Gastrocnemius medialis (tissue), 4 donors: ENCODE results near the gene OR6F1. TPM values are rescaled to one million over a fixed set of nuclear protein-coding genes. Genes with fewer than 3 reads are reported as not detected.
"Not testable (repeated sequence)": the region's sequence is repeated elsewhere in the genome, so short reads cannot be mapped to it uniquely, and the experiment has no call there.

ENCODE experiments used
- ATAC-seq, 2 donors: fragments of 150-250 bp; one replicate each; pipeline ENCODE4 v1.9.1; 2016
- DNase-seq, 2 donors: peaks; one replicate each; pipeline ENCODE4 v3.0.0-alpha.2; 2019
- H3K27ac ChIP-seq, 4 donors: fragments of 200-600 bp; sonication (generic); 1 replicate in 1 of 4; 2 replicates in 3 of 4; pipeline ENCODE4 v1.5.1; 2016 to 2018; ENCODE audit warnings: mild to moderate bottlenecking in 2 of 4, moderate library complexity in 1 of 4
- H3K27me3 ChIP-seq, 3 donors: fragments of 200-600 bp; sonication (generic) in 2 of 3; 1 replicate in 1 of 3; 2 replicates in 2 of 3; pipeline versions ENCODE4 v1.5.1 to v1.6.0; 2016 to 2019; ENCODE audit warnings: mild to moderate bottlenecking in 1 of 3, moderate library complexity in 1 of 3
- H3K36me3 ChIP-seq, 2 donors: fragments of 200-600 bp; sonication (generic) in 1 of 2; one replicate each; pipeline ENCODE4 v1.5.1; 2017 to 2018
- H3K4me1 ChIP-seq, 2 donors: fragments of 200-600 bp; sonication (generic) in 1 of 2; one replicate each; pipeline ENCODE4 v1.5.1; 2016 to 2017; ENCODE audit warnings: mild to moderate bottlenecking in 2 of 2
- H3K4me3 ChIP-seq, 4 donors: fragments of 200-600 bp; sonication (generic) in 3 of 4; 1 replicate in 1 of 4; 2 replicates in 3 of 4; pipeline ENCODE4 v1.5.1; 2016 to 2019; ENCODE audit warnings: mild to moderate bottlenecking in 2 of 4
- H3K9me3 ChIP-seq, 3 donors: fragments of 200-600 bp; sonication (generic) in 2 of 3; 1 replicate in 1 of 3; 2 replicates in 2 of 3; pipeline ENCODE4 v1.5.1; 2016 to 2019
- POLR2A ChIP-seq, 2 donors: fragments of 450-650 bp; IDR thresholded peaks; one replicate each; pipeline ENCODE4 v1.6.1; 2017; ENCODE audit warnings: antibody characterized with exemption in 2 of 2, mild to moderate bottlenecking in 2 of 2, moderate library complexity in 2 of 2
- in situ Hi-C, 4 donors: fragments of 200-750 bp; cut with MboI; loops; one replicate each; pipeline versions ENCODE4 v1.15.0 to v1.8.0; 2017; ENCODE audit warnings: low sequenced_read_pairs in 4 of 4
- intact Hi-C: fragments of 100-400 bp; cut with DNase I; formaldehyde crosslinking; loops from one replicate; pipeline ENCODE4 v1.15.1; 2023; ENCODE audit warnings: low total_unique reads
- total RNA-seq, 4 donors: library from RNA; depleted of rRNA; stranded (reverse); fragments of >200 nt; gene quantifications; one replicate each; pipeline versions ENCODE4 v1.1.0 to v1.2.3, GENCODE V29; 2016
- TF ChIP-seq, protein P1 (sequence below), 5 experiments: fragments of 450-650 bp in 3 of 5; fragments of 200-600 bp in 2 of 5; sonication (generic) in 2 of 5; IDR thresholded peaks in 4 of 5; conservative IDR thresholded peaks in 1 of 5; 1 replicate in 4 of 5; 2 replicates in 1 of 5; pipeline ENCODE4 v1.5.1; 2016 to 2019; ENCODE audit warnings: antibody characterized with exemption in 5 of 5, mild to moderate bottlenecking in 3 of 5, moderate library complexity in 3 of 5

OR6F1 gene
- total RNA-seq = not detected

DNA sequence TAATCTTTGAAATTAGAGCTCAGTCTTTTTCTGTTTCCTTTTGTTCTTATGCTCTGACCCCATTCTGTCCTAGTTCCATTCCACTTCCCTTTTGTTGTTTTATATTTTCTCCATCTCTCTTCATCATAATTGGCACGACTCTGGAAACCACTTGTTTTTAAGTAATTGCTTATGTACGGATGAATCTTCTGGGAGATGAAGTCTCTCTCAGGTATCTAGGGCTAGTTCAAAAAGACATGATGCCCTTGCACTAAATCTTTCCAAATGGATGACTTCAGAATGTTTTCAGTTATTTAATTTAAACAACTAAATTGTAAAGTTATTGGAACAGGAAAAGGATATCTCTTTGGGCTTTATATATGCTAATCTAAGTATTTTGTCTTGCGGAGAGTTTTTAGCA lies at the start of gene OR6F1:
Gene OR6F1 (minus strand): TSS at position 101 of the 400 bp plus-strand sequence. CDS start 3,891 bp downstream, outside the sequence.
- intact Hi-C loops = no loop called here
- H3K9me3 ChIP-seq = no peaks in the 10 kb centered on the region
- H3K4me3 ChIP-seq = no peak within 1 kb of the TSS
- in situ Hi-C loops = no loop called here
- TF ChIP-seq, protein P1, sequence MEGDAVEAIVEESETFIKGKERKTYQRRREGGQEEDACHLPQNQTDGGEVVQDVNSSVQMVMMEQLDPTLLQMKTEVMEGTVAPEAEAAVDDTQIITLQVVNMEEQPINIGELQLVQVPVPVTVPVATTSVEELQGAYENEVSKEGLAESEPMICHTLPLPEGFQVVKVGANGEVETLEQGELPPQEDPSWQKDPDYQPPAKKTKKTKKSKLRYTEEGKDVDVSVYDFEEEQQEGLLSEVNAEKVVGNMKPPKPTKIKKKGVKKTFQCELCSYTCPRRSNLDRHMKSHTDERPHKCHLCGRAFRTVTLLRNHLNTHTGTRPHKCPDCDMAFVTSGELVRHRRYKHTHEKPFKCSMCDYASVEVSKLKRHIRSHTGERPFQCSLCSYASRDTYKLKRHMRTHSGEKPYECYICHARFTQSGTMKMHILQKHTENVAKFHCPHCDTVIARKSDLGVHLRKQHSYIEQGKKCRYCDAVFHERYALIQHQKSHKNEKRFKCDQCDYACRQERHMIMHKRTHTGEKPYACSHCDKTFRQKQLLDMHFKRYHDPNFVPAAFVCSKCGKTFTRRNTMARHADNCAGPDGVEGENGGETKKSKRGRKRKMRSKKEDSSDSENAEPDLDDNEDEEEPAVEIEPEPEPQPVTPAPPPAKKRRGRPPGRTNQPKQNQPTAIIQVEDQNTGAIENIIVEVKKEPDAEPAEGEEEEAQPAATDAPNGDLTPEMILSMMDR (IDR thresholded peaks at IDR 0.05 in 4 of 5, conservative IDR thresholded peaks at IDR 0.05 in 1 of 5) = no peak
- no peak for TF ChIP-seq POLR2A (IDR thresholded peaks at IDR 0.05)
- no peaks in the 10 kb centered on the region for H3K4me1 ChIP-seq
- H3K27ac ChIP-seq = no peak within 1 kb of the TSS
- no peak for ATAC-seq
- H3K27me3 ChIP-seq = no peaks in the 10 kb centered on the region
- no peak for DNase-seq
- no peaks in the 10 kb centered on the region for H3K36me3 ChIP-seq

DNA sequence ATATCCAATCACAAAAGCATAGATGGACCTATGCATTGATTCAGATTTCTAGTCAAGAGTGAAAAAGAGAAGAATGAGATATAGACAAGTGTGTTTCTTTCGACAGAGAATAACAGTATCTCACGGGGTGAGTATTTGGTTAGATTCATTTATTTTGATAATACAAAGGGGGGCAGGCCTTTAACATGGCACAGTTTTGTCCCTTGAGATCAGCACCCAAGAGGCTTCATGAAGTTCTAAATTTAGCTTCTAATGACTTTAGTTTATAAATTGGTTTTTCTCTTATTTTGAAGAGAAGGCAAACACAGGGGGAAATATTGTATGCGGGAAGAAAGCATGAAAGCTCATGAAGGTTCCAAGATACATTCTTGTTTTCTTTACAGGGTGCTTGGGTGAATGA lies 44.0 kb upstream of the OR6F1 start, which contains the start of gene OR1C1:
Gene OR1C1 (minus strand): TSS at position 101 of the 400 bp plus-strand sequence. CDS start 2,150 bp downstream, outside the sequence.
- H3K9me3 ChIP-seq = no peaks in the 10 kb centered on the region
- H3K36me3 ChIP-seq = no peaks in the 10 kb centered on the region
- no peak within 1 kb of the TSS for H3K27ac ChIP-seq
- intact Hi-C loops (no loop called here), in situ Hi-C loops (no loop called here)
- no peaks in the 10 kb centered on the region for H3K27me3 ChIP-seq
- H3K4me1 ChIP-seq = no peaks in the 10 kb centered on the region
- no peak within 1 kb of the TSS for H3K4me3 ChIP-seq
- no peak for ATAC-seq
- TF ChIP-seq POLR2A (IDR thresholded peaks at IDR 0.05) = no peak
- TF ChIP-seq, protein P1 (IDR thresholded peaks at IDR 0.05 in 4 of 5, conservative IDR thresholded peaks at IDR 0.05 in 1 of 5) = no peak
- no peak for DNase-seq

DNA sequence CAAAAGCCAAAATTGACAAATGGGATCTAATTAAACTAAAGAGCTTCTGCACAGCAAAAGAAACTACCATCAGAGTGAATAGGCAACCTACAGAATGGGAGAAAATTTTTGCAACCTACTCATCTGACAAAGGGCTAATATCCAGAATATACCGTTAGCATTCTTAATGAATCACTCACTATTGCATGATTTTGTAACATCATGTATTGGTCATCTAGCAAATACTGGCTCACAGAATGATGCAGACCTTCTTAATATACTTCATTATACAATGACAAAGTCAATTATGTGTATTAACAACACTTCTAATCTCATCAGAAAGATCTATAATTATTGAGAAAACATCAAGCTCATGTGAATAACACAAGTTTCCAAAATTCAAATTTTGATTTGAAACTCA lies 37.9 kb upstream of the OR6F1 start:
- H3K27ac ChIP-seq, DNase-seq, H3K36me3 ChIP-seq, H3K27me3 ChIP-seq, H3K4me3 ChIP-seq, H3K4me1 ChIP-seq, in situ Hi-C loops, H3K9me3 ChIP-seq, intact Hi-C loops, ATAC-seq: not testable (repeated sequence)

DNA sequence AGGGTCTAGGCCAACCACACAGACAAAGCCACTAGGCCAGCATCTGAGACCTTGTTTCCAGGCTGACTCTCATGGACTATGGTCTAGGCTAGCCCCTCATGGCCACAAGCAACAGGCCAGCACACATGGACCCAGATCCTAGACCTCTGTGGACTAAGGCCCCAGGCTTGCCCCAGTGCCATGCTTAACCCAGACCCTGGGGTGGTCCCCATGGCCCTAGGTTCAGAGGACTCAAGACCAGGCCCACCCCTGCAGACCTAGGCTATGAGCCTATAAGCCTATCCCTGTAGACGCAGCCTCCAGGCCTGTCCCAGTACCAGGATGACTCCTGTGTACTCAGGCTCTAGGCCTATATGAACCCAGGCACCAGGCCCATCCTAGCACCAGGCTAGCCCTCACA lies 33.4 kb upstream of the OR6F1 start:
- DNase-seq (no peak), ATAC-seq (no peak)
- no peak overlapping the region for H3K4me3 ChIP-seq
- no peaks in the 10 kb centered on the region for H3K9me3 ChIP-seq
- intact Hi-C loops (no loop called here), in situ Hi-C loops (no loop called here)
- H3K27me3 ChIP-seq = no peaks in the 10 kb centered on the region
- TF ChIP-seq, protein P1 (IDR thresholded peaks at IDR 0.05 in 4 of 5, conservative IDR thresholded peaks at IDR 0.05 in 1 of 5) = no peak
- TF ChIP-seq POLR2A (IDR thresholded peaks at IDR 0.05) = no peak
- H3K27ac ChIP-seq = no peak overlapping the region
- H3K36me3 ChIP-seq = no peaks in the 10 kb centered on the region
- H3K4me1 ChIP-seq = no peaks in the 10 kb centered on the region

DNA sequence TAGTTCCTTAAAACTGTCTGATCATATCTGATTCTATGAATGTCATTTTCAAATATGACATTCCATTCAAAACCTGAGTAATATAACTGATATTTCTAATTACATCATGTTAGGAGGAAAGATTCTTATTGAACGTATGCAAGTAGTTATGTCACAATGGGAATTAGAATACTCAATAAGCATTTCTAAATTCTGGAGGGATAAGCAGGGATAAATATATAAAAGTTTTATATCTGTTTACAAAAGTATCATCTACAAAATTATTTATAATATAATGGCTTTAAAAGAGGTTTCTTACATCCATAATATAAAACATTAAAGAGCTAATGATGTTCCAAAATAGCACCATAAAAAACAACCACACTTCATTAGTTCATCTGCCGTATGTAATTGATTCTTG lies 31.6 kb upstream of the OR6F1 start, which contains the start of gene OR14A2:
Gene OR14A2 (minus strand): TSS at position 101 of the 400 bp plus-strand sequence.
- no peak within 1 kb of the TSS for H3K4me3 ChIP-seq
- intact Hi-C loops = no loop called here

More for the DNA sequence above, 31.6 kb upstream of the OR6F1 start, which contains the start of gene OR14A2:
- Histone ChIP-seq H3K27me3 (no peaks in the 10 kb centered on the region), H3K36me3 (no peaks in the 10 kb centered on the region), H3K4me1 (no peaks in the 10 kb centered on the region), H3K9me3 (no peaks in the 10 kb centered on the region), H3K27ac (no peak within 1 kb of the TSS)
- ATAC-seq (no peak), DNase-seq (no peak)
- in situ Hi-C loops = no loop called here
- TF ChIP-seq, protein P1 (IDR thresholded peaks at IDR 0.05 in 4 of 5, conservative IDR thresholded peaks at IDR 0.05 in 1 of 5) = no peak
- no peak for TF ChIP-seq POLR2A (IDR thresholded peaks at IDR 0.05)
